Measurements from ENCODE around the gene NBEA. TPM values are rescaled to one million over a fixed set of nuclear protein-coding genes. Genes with fewer than 3 reads are reported as not detected.
A peak's percentile ranks its signal among the peaks of the same experiment; 100 is the strongest.

The NBEA gene
- total and polyA plus RNA-seq, 11 donors = 5.0 to 39.2 (median 23.2) TPM

DNA sequence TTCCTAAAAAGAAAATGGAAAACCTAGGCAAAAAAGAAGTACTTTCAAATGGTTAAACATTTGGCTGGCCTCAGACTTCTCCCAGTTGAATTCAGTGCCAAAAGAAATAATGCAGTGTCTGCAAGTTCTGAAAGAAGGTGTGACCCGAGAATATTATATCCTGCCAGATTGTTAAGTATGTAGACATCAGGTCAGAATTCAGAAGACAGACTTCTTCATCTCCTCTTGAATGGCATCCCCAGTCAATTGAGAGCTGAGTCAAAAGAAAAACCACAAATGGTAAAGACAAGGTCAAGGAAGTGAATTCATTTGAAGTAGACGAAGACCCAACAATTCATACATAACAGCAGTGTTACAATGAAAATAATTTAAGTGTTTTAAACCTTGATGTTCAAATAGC is 194.5 kb downstream of the NBEA start:
- peaks cover 0 to 6% (median 0%) of the 10 kb centered on the region in 9 donors for H3K36me3 ChIP-seq
- intact Hi-C loops (cut with DNase I) = no loop called here
- H3K4me3 ChIP-seq = no peak overlapping the region
- no peaks in the 10 kb centered on the region for H3K27me3 ChIP-seq
- ATAC-seq (no peak), DNase-seq (no peak)
- 49 to 64% (median 57%) methylated on average over 2 of the region's 2 CpGs for WGBS, 4 donors
- no peaks in the 10 kb centered on the region for H3K9me3 ChIP-seq
- TF ChIP-seq, protein P1, sequence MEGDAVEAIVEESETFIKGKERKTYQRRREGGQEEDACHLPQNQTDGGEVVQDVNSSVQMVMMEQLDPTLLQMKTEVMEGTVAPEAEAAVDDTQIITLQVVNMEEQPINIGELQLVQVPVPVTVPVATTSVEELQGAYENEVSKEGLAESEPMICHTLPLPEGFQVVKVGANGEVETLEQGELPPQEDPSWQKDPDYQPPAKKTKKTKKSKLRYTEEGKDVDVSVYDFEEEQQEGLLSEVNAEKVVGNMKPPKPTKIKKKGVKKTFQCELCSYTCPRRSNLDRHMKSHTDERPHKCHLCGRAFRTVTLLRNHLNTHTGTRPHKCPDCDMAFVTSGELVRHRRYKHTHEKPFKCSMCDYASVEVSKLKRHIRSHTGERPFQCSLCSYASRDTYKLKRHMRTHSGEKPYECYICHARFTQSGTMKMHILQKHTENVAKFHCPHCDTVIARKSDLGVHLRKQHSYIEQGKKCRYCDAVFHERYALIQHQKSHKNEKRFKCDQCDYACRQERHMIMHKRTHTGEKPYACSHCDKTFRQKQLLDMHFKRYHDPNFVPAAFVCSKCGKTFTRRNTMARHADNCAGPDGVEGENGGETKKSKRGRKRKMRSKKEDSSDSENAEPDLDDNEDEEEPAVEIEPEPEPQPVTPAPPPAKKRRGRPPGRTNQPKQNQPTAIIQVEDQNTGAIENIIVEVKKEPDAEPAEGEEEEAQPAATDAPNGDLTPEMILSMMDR (IDR thresholded peaks at IDR 0.05) = no peak
- TF ChIP-seq POLR2A (IDR thresholded peaks at IDR 0.05) = no peak
- H3K4me1 ChIP-seq = peaks cover 0 to 15% (median 0%) of the 10 kb centered on the region in 12 donors
- no peak overlapping the region for H3K27ac ChIP-seq

DNA sequence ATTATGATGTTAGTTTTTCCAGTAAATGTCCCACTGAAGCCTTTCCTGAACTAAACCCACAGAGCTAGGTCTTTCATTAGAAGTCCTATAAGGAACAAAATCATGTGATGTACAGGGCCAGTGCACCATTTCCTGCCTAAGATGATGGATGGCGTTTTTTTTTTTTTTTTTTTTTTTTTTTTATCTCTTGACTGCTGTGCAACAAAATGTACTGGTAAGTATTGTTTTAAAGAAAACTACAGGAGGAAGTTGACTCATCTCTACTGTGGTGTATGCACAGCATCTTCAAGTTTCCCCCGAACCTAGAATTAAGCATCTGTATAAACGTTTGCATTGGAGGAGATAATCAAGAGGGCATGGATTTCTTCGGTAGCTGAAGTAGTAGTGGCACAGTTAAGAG is 197.5 kb downstream of the NBEA start:
- intact Hi-C loops (cut with DNase I) = no loop called here
- no peak for DNase-seq
- TF ChIP-seq, protein P1 (IDR thresholded peaks at IDR 0.05) = no peak
- no peak for TF ChIP-seq POLR2A (IDR thresholded peaks at IDR 0.05)
- 58 to 63% (median 62%) methylated on average over 4 of the region's 4 CpGs for WGBS, 4 donors
- Histone ChIP-seq H3K27ac (no peak overlapping the region), H3K36me3 (peaks cover 0 to 13% (median 0%) of the 10 kb centered on the region in 9 donors), H3K4me1 (peaks cover 0 to 23% (median 0%) of the 10 kb centered on the region in 12 donors), H3K9me3 (no peaks in the 10 kb centered on the region), H3K4me3 (no peak overlapping the region), H3K27me3 (no peaks in the 10 kb centered on the region)
- ATAC-seq = peak in 1 of 4 donors; percentile 26

DNA sequence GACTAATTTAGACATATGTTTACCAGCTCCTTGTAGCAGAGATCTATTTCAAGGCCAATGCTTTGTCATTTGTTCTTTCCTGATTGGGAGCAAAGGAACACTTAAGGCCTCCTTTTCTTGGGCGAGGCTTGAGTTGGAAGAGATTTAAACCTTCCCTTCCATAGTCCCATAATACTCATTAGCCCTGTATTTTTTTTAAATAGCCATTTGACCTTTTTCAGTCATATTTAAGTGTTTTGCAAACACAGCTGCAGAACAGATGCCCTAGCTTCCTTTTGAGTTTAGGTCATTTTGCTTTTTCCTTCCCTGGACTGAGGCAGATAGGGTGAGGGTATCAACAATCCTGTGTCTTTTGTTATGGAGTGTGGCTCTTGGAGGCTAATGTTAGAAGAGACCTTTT is 198.3 kb downstream of the NBEA start:
- Histone ChIP-seq H3K27ac (no peak overlapping the region), H3K4me1 (peaks cover 0 to 29% (median 0%) of the 10 kb centered on the region in 12 donors), H3K4me3 (no peak overlapping the region), H3K36me3 (peaks cover 0 to 13% (median 0%) of the 10 kb centered on the region in 9 donors), H3K9me3 (no peaks in the 10 kb centered on the region), H3K27me3 (no peaks in the 10 kb centered on the region)
- 59 to 91% (median 76%) methylated on average over 1 of the region's 1 CpG for whole genome bisulfite sequencing, 4 donors
- DNase-seq (no peak), ATAC-seq (no peak)
- intact Hi-C loops (cut with DNase I) = loop anchor here in 1 of 10 donors (10.0 kb wide), 1 partner anchor 1066 kb away; no protein-coding TSS in a partner anchor
- no peak for TF ChIP-seq POLR2A (IDR thresholded peaks at IDR 0.05)
- TF ChIP-seq, protein P1 (IDR thresholded peaks at IDR 0.05) = no peak

DNA sequence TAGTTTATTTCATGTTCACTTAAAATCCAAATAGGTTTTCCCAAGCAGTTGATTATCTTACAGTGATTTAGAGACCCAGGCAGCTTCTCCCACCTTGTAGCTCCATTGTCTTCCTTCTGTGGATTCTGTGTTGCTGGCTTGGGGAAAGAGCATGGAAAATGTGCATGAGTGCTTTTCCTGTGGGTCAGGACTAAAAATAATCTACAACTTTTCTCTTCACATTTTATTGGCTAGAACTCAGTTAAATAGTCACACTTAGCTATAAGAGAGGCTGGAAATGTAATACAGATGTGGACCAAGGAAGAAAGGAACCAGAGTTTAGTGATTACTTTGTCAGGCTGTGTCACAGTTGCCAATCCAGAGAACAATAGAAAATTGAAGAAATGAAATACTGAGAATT is 198.8 kb downstream of the NBEA start:
- no peak overlapping the region for H3K4me3 ChIP-seq
- peaks cover 0 to 29% (median 0%) of the 10 kb centered on the region in 12 donors for H3K4me1 ChIP-seq
- intact Hi-C loops (cut with DNase I) = loop anchor here in 1 of 10 donors (10.0 kb wide), 1 partner anchor 1066 kb away; no protein-coding TSS in a partner anchor
- no peak for DNase-seq
- H3K27me3 ChIP-seq = no peaks in the 10 kb centered on the region
- no peak for ATAC-seq
- peaks cover 0 to 13% (median 0%) of the 10 kb centered on the region in 9 donors for H3K36me3 ChIP-seq
- H3K27ac ChIP-seq = no peak overlapping the region
- TF ChIP-seq, protein P1 (IDR thresholded peaks at IDR 0.05) = no peak
- TF ChIP-seq POLR2A (IDR thresholded peaks at IDR 0.05) = no peak
- no peaks in the 10 kb centered on the region for H3K9me3 ChIP-seq

All from heart left ventricle (tissue), 16 donors.